SK-N-SH (cell line): Measurements from ENCODE around the gene SH2D3A. TPM values are rescaled to one million over a fixed set of nuclear protein-coding genes. Genes with fewer than 3 reads are reported as not detected.
A peak's percentile ranks its signal among the peaks of the same experiment; 100 is the strongest.
"Not testable (repeated sequence)": the region's sequence is repeated elsewhere in the genome, so short reads cannot be mapped to it uniquely, and the experiment has no call there.

ENCODE experiments used
- CTCF ChIA-PET: fragments of 300-600, 350-600 bp; formaldehyde crosslinking; extraction: SDS; loops from one replicate; lab custom pipeline; 2021; lab: Yijun Ruan, JAX
- POLR2A ChIA-PET: fragments of 350-600 bp; sonication (Branson Sonifier 250); formaldehyde crosslinking; extraction: SDS; loops from one replicate; lab custom pipeline; 2020; ENCODE audit warnings: antibody characterized with exemption, inconsistent platforms; lab: Yijun Ruan, JAX
- DNase-seq: peaks from one replicate; pipeline ENCODE4 v3.0.0; 2012
- H2AFZ ChIP-seq: fragments of 200-600 bp; sonication (generic); 2 replicates; pipeline ENCODE4 v1.8.1; 2016; ENCODE audit warnings: antibody characterized with exemption, mild to moderate bottlenecking, low read depth
- H3F3A ChIP-seq: fragments of 200-600 bp; sonication (generic); replicated peaks from 2 replicates; pipeline ENCODE3; 2016; ENCODE audit warnings: antibody characterized with exemption, mild to moderate bottlenecking; ENCODE audit not compliant: insufficient read depth
- H3K27ac ChIP-seq, 2 experiments: fragments of 200-500 bp in 1 of 2; fragments of 200-600 bp in 1 of 2; sonication (Bioruptor generic) in 1 of 2; sonication (generic), shearing (Covaris generic) in 1 of 2; 2 replicates each; pipeline versions ENCODE4 v1.5.1 to v1.6.1; 2014 to 2016; ENCODE audit warnings: low read depth in 2 of 2, inconsistent platforms in 1 of 2, low read length in 1 of 2, mild to moderate bottlenecking in 1 of 2, mixed read lengths in 1 of 2
- H3K27me3 ChIP-seq: fragments of 200-600 bp; sonication (generic), shearing (Covaris generic); 2 replicates; pipeline ENCODE4 v1.6.1; 2016; ENCODE audit warnings: mixed run types; ENCODE audit not compliant: insufficient read depth
- H3K36me3 ChIP-seq, 2 experiments: fragments of 200-500 bp in 1 of 2; fragments of 200-600 bp in 1 of 2; sonication (Bioruptor generic) in 1 of 2; sonication (generic) in 1 of 2; replicated peaks in 1 of 2; 2 replicates each; pipeline versions ENCODE3 to v1.5.1; 2014 to 2016; ENCODE audit warnings: low read length in 1 of 2, mild to moderate bottlenecking in 1 of 2; ENCODE audit not compliant: insufficient read depth in 2 of 2, control insufficient read depth in 1 of 2
- H3K4me1 ChIP-seq, 2 experiments: fragments of 200-500 bp in 1 of 2; fragments of 200-600 bp in 1 of 2; sonication (Bioruptor generic) in 1 of 2; sonication (generic), shearing (Covaris generic) in 1 of 2; 2 replicates each; pipeline versions ENCODE4 v1.5.1 to v1.6.1; 2014 to 2016; ENCODE audit warnings: low read depth in 1 of 2, low read length in 1 of 2, mixed run types in 1 of 2; ENCODE audit not compliant: insufficient read depth in 2 of 2, control insufficient read depth in 1 of 2
- H3K4me2 ChIP-seq: fragments of 200-600 bp; sonication (generic), shearing (Covaris generic); 2 replicates; pipeline ENCODE4 v1.6.1; 2017; ENCODE audit warnings: mixed run types
- H3K4me3 ChIP-seq, 2 experiments: fragments of 200-500 bp in 1 of 2; fragments of 200-600 bp in 1 of 2; sonication (Bioruptor generic) in 1 of 2; sonication (generic), shearing (Covaris generic) in 1 of 2; 2 replicates each; pipeline versions ENCODE4 v1.5.1 to v1.8.1; 2014 to 2016; ENCODE audit warnings: low read depth in 2 of 2, inconsistent platforms in 1 of 2, low read length in 1 of 2, mild to moderate bottlenecking in 1 of 2, mixed read lengths in 1 of 2, moderate library complexity in 1 of 2
- H3K79me2 ChIP-seq: fragments of 200-600 bp; sonication (generic); 2 replicates; pipeline ENCODE4 v1.8.1; 2017; ENCODE audit warnings: mild to moderate bottlenecking; ENCODE audit not compliant: insufficient read depth
- H3K9ac ChIP-seq: fragments of 200-600 bp; sonication (generic); 2 replicates; pipeline ENCODE4 v1.6.1; 2017; ENCODE audit warnings: mixed run types
- H3K9me2 ChIP-seq: fragments of 200-600 bp; sonication (generic); 2 replicates; pipeline ENCODE4 v1.6.1; 2017; ENCODE audit warnings: mixed run types
- H3K9me3 ChIP-seq: fragments of 200-600 bp; sonication (generic); 2 replicates; pipeline ENCODE4 v1.6.1; 2017; ENCODE audit warnings: mixed run types, mild to moderate bottlenecking, moderate library complexity
- H4K20me1 ChIP-seq: fragments of 200-600 bp; sonication (generic); 2 replicates; pipeline ENCODE4 v1.6.1; 2017; ENCODE audit warnings: mild to moderate bottlenecking, mixed run types; ENCODE audit not compliant: insufficient read depth
- EZH2phosphoT487 ChIP-seq: fragments of 200-600 bp; sonication (generic); IDR thresholded peaks from 2 replicates; pipeline ENCODE4 v1.6.1; 2017; ENCODE audit warnings: low read depth, mixed run types, mild to moderate bottlenecking, antibody characterized with exemption, moderate library complexity, borderline replicate concordance
- FOSL2 ChIP-seq: IDR thresholded peaks from 2 replicates; pipeline ENCODE4 v1.4.0; 2012; ENCODE audit warnings: low read depth, mild to moderate bottlenecking, moderate library complexity, borderline replicate concordance
- FOXJ3 ChIP-seq: sonication (generic); formaldehyde crosslinking; IDR thresholded peaks from 2 replicates; pipeline ENCODE4 v1.5.1; 2020; ENCODE audit warnings: mild to moderate bottlenecking, missing genetic modification reagents
- GATA2 ChIP-seq: sonication (generic); formaldehyde crosslinking; IDR thresholded peaks from 2 replicates; pipeline ENCODE4 v1.5.0; 2020; ENCODE audit warnings: mild to moderate bottlenecking, missing genetic modification reagents
- JUND ChIP-seq: IDR thresholded peaks from 2 replicates; pipeline ENCODE4 v1.4.0; 2012
- MEF2A ChIP-seq: IDR thresholded peaks from 2 replicates; pipeline ENCODE4 v1.4.0; 2012; ENCODE audit warnings: low read depth, borderline replicate concordance
- NFIC ChIP-seq: IDR thresholded peaks from 2 replicates; pipeline ENCODE4 v1.4.0; 2012; ENCODE audit warnings: borderline replicate concordance
- POLR2AphosphoS5 ChIP-seq: IDR thresholded peaks from 2 replicates; pipeline ENCODE4 v1.6.1; 2012; ENCODE audit warnings: low read depth, low read length
- RAD21 ChIP-seq: IDR thresholded peaks from 2 replicates; pipeline ENCODE4 v1.6.1; 2012; ENCODE audit warnings: mild to moderate bottlenecking, low read length
- SIN3A ChIP-seq: IDR thresholded peaks from 2 replicates; pipeline ENCODE4 v1.6.1; 2012; ENCODE audit warnings: low read depth, mild to moderate bottlenecking, low read length, moderate library complexity, borderline replicate concordance
- TAF1 ChIP-seq: IDR thresholded peaks from 2 replicates; pipeline ENCODE4 v1.6.1; 2012; ENCODE audit warnings: low read depth, mild to moderate bottlenecking, low read length, moderate library complexity, borderline replicate concordance
- TEAD4 ChIP-seq: IDR thresholded peaks from 2 replicates; pipeline ENCODE4 v1.4.0; 2012; ENCODE audit warnings: mild to moderate bottlenecking, borderline replicate concordance; ENCODE audit not compliant: insufficient read depth
- WGBS: methylation state at CpG from one replicate; pipeline ENCODE4 v1.1.6; 2017; ENCODE audit warnings: low lambda C conversion rate; 5-methylcytosine and 5-hydroxymethylcytosine counted together
- polyA plus RNA-seq, 3 experiments: library from polyadenylated mRNA; depleted of rRNA; stranded (reverse); fragments of >200 nt; gene quantifications; 2 replicates each; pipeline ENCODE4 v1.2.3, GENCODE V29; 2012
- TF ChIP-seq, protein P1 (sequence below): fragments of 150-350 bp; IDR thresholded peaks from 2 replicates; pipeline ENCODE4 v1.6.1; 2016; ENCODE audit warnings: mild to moderate bottlenecking, low read depth, low read length
- TF ChIP-seq, protein P2 (sequence below): IDR thresholded peaks from 2 replicates; pipeline ENCODE4 v1.4.0; 2012; ENCODE audit warnings: low read depth
- TF ChIP-seq, protein P3 (sequence below): IDR thresholded peaks from 2 replicates; pipeline ENCODE4; 2012
- TF ChIP-seq, protein P4 (sequence below): fragments of 200-600 bp; sonication (generic); IDR thresholded peaks from 2 replicates; pipeline ENCODE4 v1.6.1; 2017; ENCODE audit warnings: antibody characterized with exemption, mild to moderate bottlenecking, moderate library complexity

SH2D3A gene
- polyA plus RNA-seq, 1 of the 3 experiments (the other 2 are of a cell fraction) = 0.35 TPM

DNA sequence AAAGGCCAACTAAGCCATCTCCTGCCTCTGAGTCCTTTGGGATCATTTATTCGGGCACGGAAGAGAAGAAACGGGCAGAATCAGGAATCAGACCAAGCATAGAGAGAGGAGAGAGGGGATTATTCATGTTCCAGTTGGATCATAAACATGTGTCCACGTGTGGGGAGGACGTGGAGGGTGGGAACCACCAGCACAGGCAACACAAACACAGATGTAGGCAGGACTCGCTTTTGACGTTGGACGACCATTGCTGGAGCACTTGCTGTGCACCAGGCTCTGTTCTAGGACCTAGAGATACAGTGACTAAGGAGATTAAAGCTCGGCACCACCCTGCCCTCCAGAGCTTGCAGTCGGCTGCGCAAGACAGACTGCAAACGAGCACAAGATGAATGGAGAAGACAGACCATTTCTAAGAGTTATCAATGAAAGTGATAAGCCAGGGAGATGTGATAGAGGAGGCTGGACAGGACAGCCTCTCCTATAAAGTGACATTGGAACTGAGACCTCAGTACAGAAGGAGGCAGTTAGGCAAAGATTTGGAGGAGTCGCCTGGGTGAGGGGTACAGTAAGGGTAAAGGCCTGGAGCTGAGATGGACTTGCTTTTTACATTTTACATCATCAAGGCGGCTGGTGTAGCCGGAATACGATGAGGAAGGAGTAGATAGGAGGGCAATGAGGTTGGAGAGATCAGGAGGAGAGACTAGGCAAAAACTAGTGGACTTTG, 716 bp downstream of the SH2D3A start:
- 14% methylated on average over 16 of the region's 16 CpGs for WGBS
- H3K36me3 ChIP-seq = no peaks in the 10 kb centered on the region
- no peaks in the 10 kb centered on the region for H3K9me3 ChIP-seq
- CTCF ChIA-PET = no interaction called here
- H3K4me1 ChIP-seq = no peaks in the 10 kb centered on the region; a peak in 2 of 4 replicates
- no peaks in the 10 kb centered on the region for H4K20me1 ChIP-seq
- H3F3A ChIP-seq = peaks cover 14% of the 10 kb centered on the region
- H3K27ac ChIP-seq = no peak overlapping the region
- TF ChIP-seq TAF1 (no peak), POLR2AphosphoS5 (no peak), SIN3A (no peak), MEF2A (no peak), GATA2 (CRISPR knock-in tag) (no peak), FOSL2 (no peak)
- TF ChIP-seq, protein P1, sequence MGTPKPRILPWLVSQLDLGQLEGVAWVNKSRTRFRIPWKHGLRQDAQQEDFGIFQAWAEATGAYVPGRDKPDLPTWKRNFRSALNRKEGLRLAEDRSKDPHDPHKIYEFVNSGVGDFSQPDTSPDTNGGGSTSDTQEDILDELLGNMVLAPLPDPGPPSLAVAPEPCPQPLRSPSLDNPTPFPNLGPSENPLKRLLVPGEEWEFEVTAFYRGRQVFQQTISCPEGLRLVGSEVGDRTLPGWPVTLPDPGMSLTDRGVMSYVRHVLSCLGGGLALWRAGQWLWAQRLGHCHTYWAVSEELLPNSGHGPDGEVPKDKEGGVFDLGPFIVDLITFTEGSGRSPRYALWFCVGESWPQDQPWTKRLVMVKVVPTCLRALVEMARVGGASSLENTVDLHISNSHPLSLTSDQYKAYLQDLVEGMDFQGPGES = no peak
- TF ChIP-seq, protein P2, sequence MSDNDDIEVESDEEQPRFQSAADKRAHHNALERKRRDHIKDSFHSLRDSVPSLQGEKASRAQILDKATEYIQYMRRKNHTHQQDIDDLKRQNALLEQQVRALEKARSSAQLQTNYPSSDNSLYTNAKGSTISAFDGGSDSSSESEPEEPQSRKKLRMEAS = no peak
- TF ChIP-seq, protein P3, sequence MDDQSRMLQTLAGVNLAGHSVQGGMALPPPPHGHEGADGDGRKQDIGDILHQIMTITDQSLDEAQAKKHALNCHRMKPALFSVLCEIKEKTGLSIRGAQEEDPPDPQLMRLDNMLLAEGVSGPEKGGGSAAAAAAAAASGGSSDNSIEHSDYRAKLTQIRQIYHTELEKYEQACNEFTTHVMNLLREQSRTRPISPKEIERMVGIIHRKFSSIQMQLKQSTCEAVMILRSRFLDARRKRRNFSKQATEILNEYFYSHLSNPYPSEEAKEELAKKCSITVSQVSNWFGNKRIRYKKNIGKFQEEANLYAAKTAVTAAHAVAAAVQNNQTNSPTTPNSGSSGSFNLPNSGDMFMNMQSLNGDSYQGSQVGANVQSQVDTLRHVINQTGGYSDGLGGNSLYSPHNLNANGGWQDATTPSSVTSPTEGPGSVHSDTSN = no peak
- peak overlapping the region; percentile 78; the same call in 1 of the 2 replicates for H2AFZ ChIP-seq
- H3K9me2 ChIP-seq = no peaks in the 10 kb centered on the region
- H3K4me3 ChIP-seq = peak overlapping the region in 1 of 2 experiments; percentile 38; a peak in 1 of 4 replicates
- H3K4me2 ChIP-seq = peak overlapping the region; percentile 83
- H3K79me2 ChIP-seq = no peaks in the 10 kb centered on the region
- POLR2A ChIA-PET = no interaction called here
- DNase-seq = no peak
- H3K27me3 ChIP-seq = peaks cover 11% of the 10 kb centered on the region; the same call in 1 of the 2 replicates
- H3K9ac ChIP-seq = no peak overlapping the region

DNA sequence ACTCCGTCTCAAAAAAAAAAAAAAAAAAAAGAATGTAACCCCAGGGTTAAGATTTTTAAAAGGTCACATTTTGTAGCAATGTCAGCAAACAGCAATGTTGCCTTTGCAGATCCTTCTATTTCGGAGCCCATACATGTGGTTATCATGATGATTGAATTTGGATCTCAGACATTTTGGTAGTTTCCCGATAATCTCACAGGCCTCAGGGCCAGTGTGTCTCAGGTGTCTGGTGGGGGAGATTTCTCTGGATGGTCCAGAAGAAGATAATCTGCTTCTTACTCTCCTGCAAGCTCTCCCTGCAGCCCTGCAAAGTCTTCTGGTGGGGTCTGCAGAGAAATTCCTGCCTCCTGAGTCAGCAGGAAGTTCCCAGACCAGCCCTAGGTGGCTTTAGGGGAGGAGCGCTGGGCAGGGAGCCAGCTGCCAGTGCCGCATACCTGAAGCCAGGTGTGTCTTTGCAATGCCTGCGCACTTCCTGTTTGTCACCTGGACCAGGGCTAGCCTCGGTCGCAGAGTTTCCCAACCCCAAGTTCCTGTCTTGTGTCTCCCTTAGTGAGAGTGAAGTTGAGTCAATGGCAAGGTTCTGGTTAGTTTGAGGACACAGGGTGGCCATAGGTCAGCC, 1.4 kb downstream of the SH2D3A start:
- no peak overlapping the region for H3K9ac ChIP-seq

DNA sequence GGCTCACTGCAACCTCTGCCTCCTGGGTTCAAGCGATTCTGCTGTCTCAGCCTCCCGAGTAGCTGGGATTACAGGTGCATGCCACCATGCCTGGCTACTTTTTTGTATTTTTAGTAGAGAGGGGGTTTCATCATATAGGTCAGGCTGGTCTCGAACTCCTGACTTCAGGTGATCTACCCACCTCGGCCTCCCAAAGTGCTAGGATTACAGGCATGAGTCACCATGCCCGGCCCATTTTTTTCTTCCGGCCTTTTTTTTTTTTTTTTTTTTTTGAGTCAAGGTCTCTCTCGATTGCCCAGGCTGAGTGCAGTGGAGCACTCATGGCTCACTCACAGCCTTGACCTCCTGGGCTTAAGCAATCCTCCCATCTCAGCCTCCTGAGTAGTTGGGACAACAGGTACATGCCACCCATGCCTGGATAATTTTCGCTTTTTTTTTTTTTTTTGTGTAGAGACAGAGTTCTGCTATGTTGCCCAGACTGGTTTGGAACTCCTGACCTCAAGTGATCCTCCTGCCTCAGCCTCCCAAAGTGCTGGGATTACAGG, 4.9 kb downstream of the SH2D3A start:
- H3K36me3 ChIP-seq, H3F3A ChIP-seq, H3K9me2 ChIP-seq, H3K4me1 ChIP-seq, H3K9ac ChIP-seq, DNase-seq, POLR2A ChIA-PET, H3K4me2 ChIP-seq, H3K9me3 ChIP-seq, H2AFZ ChIP-seq, H3K79me2 ChIP-seq, H3K27ac ChIP-seq, H4K20me1 ChIP-seq, CTCF ChIA-PET, H3K4me3 ChIP-seq: not testable (repeated sequence)
- 13% methylated on average over 6 of the region's 8 CpGs for WGBS
- H3K27me3 ChIP-seq = peaks cover 11% of the 10 kb centered on the region; the same call in 1 of the 2 replicates

More for the DNA sequence above, 1.4 kb downstream of the SH2D3A start:
- CTCF ChIA-PET = no interaction called here
- H3K4me3 ChIP-seq = no peak overlapping the region
- H3K9me2 ChIP-seq = no peaks in the 10 kb centered on the region
- no peak overlapping the region for H2AFZ ChIP-seq
- H3K36me3 ChIP-seq = no peaks in the 10 kb centered on the region
- no peaks in the 10 kb centered on the region for H3K9me3 ChIP-seq
- no peak overlapping the region for H3K4me2 ChIP-seq
- DNase-seq = no peak
- WGBS = 22% methylated on average over 6 of the region's 8 CpGs
- POLR2A ChIA-PET = no interaction called here
- TF ChIP-seq FOXJ3 (CRISPR knock-in tag) = no peak
- TF ChIP-seq, protein P4, sequence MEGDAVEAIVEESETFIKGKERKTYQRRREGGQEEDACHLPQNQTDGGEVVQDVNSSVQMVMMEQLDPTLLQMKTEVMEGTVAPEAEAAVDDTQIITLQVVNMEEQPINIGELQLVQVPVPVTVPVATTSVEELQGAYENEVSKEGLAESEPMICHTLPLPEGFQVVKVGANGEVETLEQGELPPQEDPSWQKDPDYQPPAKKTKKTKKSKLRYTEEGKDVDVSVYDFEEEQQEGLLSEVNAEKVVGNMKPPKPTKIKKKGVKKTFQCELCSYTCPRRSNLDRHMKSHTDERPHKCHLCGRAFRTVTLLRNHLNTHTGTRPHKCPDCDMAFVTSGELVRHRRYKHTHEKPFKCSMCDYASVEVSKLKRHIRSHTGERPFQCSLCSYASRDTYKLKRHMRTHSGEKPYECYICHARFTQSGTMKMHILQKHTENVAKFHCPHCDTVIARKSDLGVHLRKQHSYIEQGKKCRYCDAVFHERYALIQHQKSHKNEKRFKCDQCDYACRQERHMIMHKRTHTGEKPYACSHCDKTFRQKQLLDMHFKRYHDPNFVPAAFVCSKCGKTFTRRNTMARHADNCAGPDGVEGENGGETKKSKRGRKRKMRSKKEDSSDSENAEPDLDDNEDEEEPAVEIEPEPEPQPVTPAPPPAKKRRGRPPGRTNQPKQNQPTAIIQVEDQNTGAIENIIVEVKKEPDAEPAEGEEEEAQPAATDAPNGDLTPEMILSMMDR = no peak
- TF ChIP-seq NFIC = peak; percentile 23
- TF ChIP-seq JUND = no peak
- no peak for TF ChIP-seq RAD21
- TF ChIP-seq, protein P2 = no peak
- TF ChIP-seq TEAD4 = 0 out of 2 replicates have a peak, but pooled peaks have one; percentile 34
- TF ChIP-seq EZH2phosphoT487 = no peak
- no peak for TF ChIP-seq GATA2 (CRISPR knock-in tag)
- H3F3A ChIP-seq = peaks cover 14% of the 10 kb centered on the region
- no peak overlapping the region for H3K27ac ChIP-seq
- H4K20me1 ChIP-seq = no peaks in the 10 kb centered on the region
- no peaks in the 10 kb centered on the region for H3K79me2 ChIP-seq
- H3K27me3 ChIP-seq = peaks cover 11% of the 10 kb centered on the region; the same call in 1 of the 2 replicates
- H3K4me1 ChIP-seq = no peaks in the 10 kb centered on the region; a peak in 2 of 4 replicates
